ENCODE results near the gene FLNB.

DNA sequence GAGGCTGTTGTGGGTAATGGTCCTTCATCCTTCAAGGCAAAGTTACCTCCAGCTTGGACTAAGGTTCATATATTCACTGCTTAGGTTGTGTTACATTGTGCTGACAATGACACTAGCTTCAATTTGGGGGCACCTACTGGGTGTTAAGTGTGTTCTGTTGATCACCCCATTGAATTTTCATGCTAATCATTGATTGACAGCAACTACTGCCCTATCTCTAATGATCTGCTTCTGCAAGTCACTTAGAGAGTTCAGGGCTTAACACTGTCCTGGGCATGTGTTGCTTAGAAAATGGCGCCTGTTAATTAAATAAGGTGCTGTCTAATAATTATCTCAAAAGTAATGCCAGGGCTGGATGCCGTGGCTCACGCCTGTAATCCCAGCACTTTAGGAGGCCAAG lies 3.4 kb downstream of the FLNB start:
- TF ChIP-seq, protein P1, sequence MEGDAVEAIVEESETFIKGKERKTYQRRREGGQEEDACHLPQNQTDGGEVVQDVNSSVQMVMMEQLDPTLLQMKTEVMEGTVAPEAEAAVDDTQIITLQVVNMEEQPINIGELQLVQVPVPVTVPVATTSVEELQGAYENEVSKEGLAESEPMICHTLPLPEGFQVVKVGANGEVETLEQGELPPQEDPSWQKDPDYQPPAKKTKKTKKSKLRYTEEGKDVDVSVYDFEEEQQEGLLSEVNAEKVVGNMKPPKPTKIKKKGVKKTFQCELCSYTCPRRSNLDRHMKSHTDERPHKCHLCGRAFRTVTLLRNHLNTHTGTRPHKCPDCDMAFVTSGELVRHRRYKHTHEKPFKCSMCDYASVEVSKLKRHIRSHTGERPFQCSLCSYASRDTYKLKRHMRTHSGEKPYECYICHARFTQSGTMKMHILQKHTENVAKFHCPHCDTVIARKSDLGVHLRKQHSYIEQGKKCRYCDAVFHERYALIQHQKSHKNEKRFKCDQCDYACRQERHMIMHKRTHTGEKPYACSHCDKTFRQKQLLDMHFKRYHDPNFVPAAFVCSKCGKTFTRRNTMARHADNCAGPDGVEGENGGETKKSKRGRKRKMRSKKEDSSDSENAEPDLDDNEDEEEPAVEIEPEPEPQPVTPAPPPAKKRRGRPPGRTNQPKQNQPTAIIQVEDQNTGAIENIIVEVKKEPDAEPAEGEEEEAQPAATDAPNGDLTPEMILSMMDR (IDR thresholded peaks at IDR 0.05; ENCODE audit: insufficient read depth, low read depth, low read length): no peak
- TF ChIP-seq EZH2 (IDR thresholded peaks at IDR 0.05; ENCODE audit: insufficient read depth, low read length): no peak
